HEK293 (cell line): Measurements from ENCODE around the gene NR2C2AP.

Source experiments
- CTCF ChIA-PET: fragments of 350-600 bp; formaldehyde crosslinking; extraction: SDS; loops from one replicate; lab custom pipeline; 2021; ENCODE audit warnings: antibody characterized with exemption; lab: Yijun Ruan, JAX
- POLR2A ChIA-PET: fragments of 300-600 bp; formaldehyde crosslinking; extraction: SDS; loops from one replicate; lab custom pipeline; 2020; ENCODE audit warnings: antibody characterized with exemption, inconsistent platforms; lab: Yijun Ruan, JAX
- H3K27ac ChIP-seq: fragments of 200-500 bp; sonication (Bioruptor generic); 2 replicates; pipeline ENCODE4 v1.5.1; 2014; ENCODE audit warnings: low read depth, low read length, control low read depth, inconsistent platforms; ENCODE audit errors: extremely low read depth
- H3K36me3 ChIP-seq, 2 experiments: fragments of 200-500 bp in 1 of 2; sonication (Bioruptor generic) in 1 of 2; 1 replicate in 1 of 2; 2 replicates in 1 of 2; pipeline ENCODE4 v1.5.1; 2014 to 2017; ENCODE audit warnings: inconsistent platforms in 2 of 2, low read length in 2 of 2; ENCODE audit not compliant: control insufficient read depth in 2 of 2, insufficient read depth in 1 of 2
- H3K4me1 ChIP-seq: fragments of 200-500 bp; sonication (Bioruptor generic); 2 replicates; pipeline ENCODE4 v1.5.1; 2014; ENCODE audit warnings: mild to moderate bottlenecking, low read length, inconsistent platforms; ENCODE audit not compliant: control insufficient read depth, insufficient read depth
- H3K4me3 ChIP-seq: 2 replicates; pipeline ENCODE4 v1.5.1; 2011; ENCODE audit warnings: low read depth, mild to moderate bottlenecking, control low read depth, low read length, moderate library complexity
- H3K9me3 ChIP-seq: fragments of 200-500 bp; sonication (Bioruptor generic); 2 replicates; pipeline ENCODE4 v1.5.1; 2014; ENCODE audit warnings: low read depth, low read length, inconsistent platforms; ENCODE audit not compliant: control insufficient read depth, insufficient read depth
- EGR2 ChIP-seq: fragments of 450-650 bp; formaldehyde crosslinking; IDR thresholded peaks from 2 replicates; pipeline ENCODE4 v1.5.1; 2016; ENCODE audit warnings: low read depth, missing biosample characterization, missing genetic modification characterization
- HIC1 ChIP-seq: fragments of 450-650 bp; formaldehyde crosslinking; IDR thresholded peaks from 2 replicates; pipeline ENCODE4 v1.5.1; 2016; ENCODE audit warnings: missing biosample characterization, missing genetic modification characterization
- HOXA7 ChIP-seq: sonication (generic); formaldehyde crosslinking; IDR thresholded peaks from 2 replicates; pipeline ENCODE4 v1.8.1; 2022; ENCODE audit warnings: missing genetic modification reagents, borderline replicate concordance
- KLF1 ChIP-seq: fragments of 450-650 bp; formaldehyde crosslinking; IDR thresholded peaks from 2 replicates; pipeline ENCODE4 v1.5.1; 2016; ENCODE audit warnings: missing biosample characterization, missing genetic modification characterization
- PATZ1 ChIP-seq: fragments of 450-650 bp; formaldehyde crosslinking; IDR thresholded peaks from 2 replicates; pipeline ENCODE4 v1.5.1; 2016; ENCODE audit warnings: missing biosample characterization, missing genetic modification characterization
- ZBTB20 ChIP-seq: fragments of 450-650 bp; formaldehyde crosslinking; IDR thresholded peaks from 2 replicates; pipeline ENCODE4 v1.5.1; 2016; ENCODE audit warnings: missing biosample characterization, missing genetic modification characterization
- ZFHX2 ChIP-seq: fragments of 450-650 bp; formaldehyde crosslinking; conservative IDR thresholded peaks from 2 replicates; pipeline ENCODE4 v1.5.1; 2016; ENCODE audit warnings: missing biosample characterization, missing genetic modification characterization
- ZNF785 ChIP-seq: fragments of 450-650 bp; formaldehyde crosslinking; IDR thresholded peaks from 2 replicates; pipeline ENCODE4 v1.5.1; 2016; ENCODE audit warnings: missing biosample characterization, missing genetic modification characterization
- ZSCAN4 ChIP-seq: fragments of 450-650 bp; formaldehyde crosslinking; IDR thresholded peaks from 2 replicates; pipeline ENCODE4 v1.5.1; 2017; ENCODE audit warnings: missing biosample characterization, missing genetic modification characterization
- TF ChIP-seq, protein P1 (sequence below): fragments of 450-650 bp; formaldehyde crosslinking; IDR thresholded peaks from 2 replicates; pipeline ENCODE4 v1.5.1; 2016; ENCODE audit warnings: missing biosample characterization, missing genetic modification characterization
- TF ChIP-seq, protein P2 (sequence below): fragments of 450-650 bp; formaldehyde crosslinking; IDR thresholded peaks from 2 replicates; pipeline ENCODE4 v1.5.1; 2016; ENCODE audit warnings: missing biosample characterization, missing genetic modification characterization
- TF ChIP-seq, protein P3 (sequence below): fragments of 450-650 bp; formaldehyde crosslinking; IDR thresholded peaks from 2 replicates; pipeline ENCODE4 v1.5.1; 2017; ENCODE audit warnings: missing biosample characterization, missing genetic modification characterization

NR2C2AP gene

DNA sequence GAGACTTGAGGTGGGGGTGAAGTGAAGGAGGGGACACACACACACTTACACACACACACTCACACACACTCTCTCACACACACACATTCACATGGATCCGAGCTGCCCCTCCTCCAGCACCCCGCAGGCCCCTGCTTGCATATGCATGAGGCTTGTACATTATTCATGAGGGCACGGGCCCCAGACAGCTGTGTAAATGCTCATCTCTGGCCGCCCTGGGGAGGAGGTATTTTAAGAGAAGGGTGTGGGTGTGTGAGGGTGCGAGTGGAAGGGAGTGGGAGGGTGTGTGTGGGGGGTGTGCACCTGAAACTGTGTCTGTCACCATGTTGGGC, 10.9 kb upstream of the NR2C2AP start:
- POLR2A ChIA-PET, result interaction anchor here (0.7 kb wide), 1 partner anchor 22 kb away, joined by 3 read pairs; the partner anchor contains the start of genes BORCS8 and RFXANK
- CTCF ChIA-PET, result no interaction called here
- H3K4me3 ChIP-seq, result no peak overlapping the region
- H3K9me3 ChIP-seq, result no peaks in the 10 kb centered on the region
- no peaks in the 10 kb centered on the region for H3K4me1 ChIP-seq
- TF ChIP-seq, protein P1, sequence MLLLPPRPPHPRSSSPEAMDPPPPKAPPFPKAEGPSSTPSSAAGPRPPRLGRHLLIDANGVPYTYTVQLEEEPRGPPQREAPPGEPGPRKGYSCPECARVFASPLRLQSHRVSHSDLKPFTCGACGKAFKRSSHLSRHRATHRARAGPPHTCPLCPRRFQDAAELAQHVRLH (tag by site-specific recombination), result no peak
- TF ChIP-seq HOXA7, result no peak
- TF ChIP-seq ZFHX2 (tag by site-specific recombination), result peak; percentile 62
- peak; percentile 59 for TF ChIP-seq KLF1
- peak; percentile 64 for TF ChIP-seq EGR2 (tag by site-specific recombination)
- TF ChIP-seq ZBTB20 (tag by site-specific recombination), result peak; percentile 59; the same call in 1 of the 2 replicates
- H3K27ac ChIP-seq, result no peak overlapping the region
- H3K36me3 ChIP-seq, result no peaks in the 10 kb centered on the region

DNA sequence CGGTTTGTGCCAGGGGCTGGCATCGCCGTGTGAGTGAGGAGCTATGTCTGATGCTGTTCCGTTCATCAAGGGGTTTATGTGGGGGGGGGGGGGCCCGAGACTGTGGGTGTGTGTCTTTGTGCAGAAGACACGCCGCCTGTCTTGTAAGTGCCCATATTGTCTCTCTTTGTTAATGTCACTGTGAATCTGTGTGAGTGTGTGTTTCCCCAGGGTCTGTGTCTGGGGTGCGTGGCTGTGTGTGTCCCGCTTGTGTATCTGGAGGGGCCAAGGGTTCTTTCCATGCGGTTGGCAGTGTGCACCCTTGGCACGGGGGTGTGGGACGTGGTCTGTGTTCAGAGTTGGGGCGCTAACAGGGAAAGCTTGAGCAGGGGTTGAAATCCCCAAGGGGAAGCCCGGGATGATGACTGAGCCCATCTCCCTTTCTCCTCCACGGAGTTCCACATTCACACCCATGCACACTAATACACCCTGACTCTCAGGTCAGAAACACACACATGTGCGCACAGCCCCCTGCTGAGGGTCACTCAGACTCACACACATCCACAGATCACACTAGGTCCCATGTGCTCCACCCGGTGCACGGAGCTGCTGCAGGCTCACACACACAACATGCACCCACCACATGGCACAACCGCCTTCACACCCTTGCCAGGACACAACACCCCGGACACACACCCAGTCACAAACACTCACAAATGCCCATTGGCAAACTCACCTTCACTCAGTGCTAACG, 10.4 kb upstream of the NR2C2AP start:
- H3K4me3 ChIP-seq, result no peak overlapping the region
- no peaks in the 10 kb centered on the region for H3K36me3 ChIP-seq
- ChIA-PET CTCF (interaction anchor here (0.7 kb wide), 1 partner anchor 692 kb away, joined by 3 read pairs; no protein-coding TSS in a partner anchor), POLR2A (interaction anchor here (0.7 kb wide), 1 partner anchor 22 kb away, joined by 3 read pairs; the partner anchor contains the start of genes BORCS8 and RFXANK)
- no peaks in the 10 kb centered on the region for H3K4me1 ChIP-seq
- no peak overlapping the region for H3K27ac ChIP-seq
- H3K9me3 ChIP-seq, result no peaks in the 10 kb centered on the region
- TF ChIP-seq, protein P2, sequence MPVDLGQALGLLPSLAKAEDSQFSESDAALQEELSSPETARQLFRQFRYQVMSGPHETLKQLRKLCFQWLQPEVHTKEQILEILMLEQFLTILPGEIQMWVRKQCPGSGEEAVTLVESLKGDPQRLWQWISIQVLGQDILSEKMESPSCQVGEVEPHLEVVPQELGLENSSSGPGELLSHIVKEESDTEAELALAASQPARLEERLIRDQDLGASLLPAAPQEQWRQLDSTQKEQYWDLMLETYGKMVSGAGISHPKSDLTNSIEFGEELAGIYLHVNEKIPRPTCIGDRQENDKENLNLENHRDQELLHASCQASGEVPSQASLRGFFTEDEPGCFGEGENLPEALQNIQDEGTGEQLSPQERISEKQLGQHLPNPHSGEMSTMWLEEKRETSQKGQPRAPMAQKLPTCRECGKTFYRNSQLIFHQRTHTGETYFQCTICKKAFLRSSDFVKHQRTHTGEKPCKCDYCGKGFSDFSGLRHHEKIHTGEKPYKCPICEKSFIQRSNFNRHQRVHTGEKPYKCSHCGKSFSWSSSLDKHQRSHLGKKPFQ (tag by site-specific recombination), result peak; percentile 48; the same call in 1 of the 2 replicates
- TF ChIP-seq HIC1 (tag by site-specific recombination), result 0 out of 2 replicates have a peak, but pooled peaks have one; percentile 15
- TF ChIP-seq ZNF785 (tag by site-specific recombination), result 0 out of 2 replicates have a peak, but pooled peaks have one; percentile 35
- TF ChIP-seq ZSCAN4 (tag by site-specific recombination), result peak; percentile 79
- TF ChIP-seq PATZ1, result 0 out of 2 replicates have a peak, but pooled peaks have one; percentile 17
- TF ChIP-seq, protein P3, sequence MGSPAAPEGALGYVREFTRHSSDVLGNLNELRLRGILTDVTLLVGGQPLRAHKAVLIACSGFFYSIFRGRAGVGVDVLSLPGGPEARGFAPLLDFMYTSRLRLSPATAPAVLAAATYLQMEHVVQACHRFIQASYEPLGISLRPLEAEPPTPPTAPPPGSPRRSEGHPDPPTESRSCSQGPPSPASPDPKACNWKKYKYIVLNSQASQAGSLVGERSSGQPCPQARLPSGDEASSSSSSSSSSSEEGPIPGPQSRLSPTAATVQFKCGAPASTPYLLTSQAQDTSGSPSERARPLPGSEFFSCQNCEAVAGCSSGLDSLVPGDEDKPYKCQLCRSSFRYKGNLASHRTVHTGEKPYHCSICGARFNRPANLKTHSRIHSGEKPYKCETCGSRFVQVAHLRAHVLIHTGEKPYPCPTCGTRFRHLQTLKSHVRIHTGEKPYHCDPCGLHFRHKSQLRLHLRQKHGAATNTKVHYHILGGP (tag by site-specific recombination), result no peak
